ENCODE measurements around the gene RMND1.

RMND1 gene, protein sequence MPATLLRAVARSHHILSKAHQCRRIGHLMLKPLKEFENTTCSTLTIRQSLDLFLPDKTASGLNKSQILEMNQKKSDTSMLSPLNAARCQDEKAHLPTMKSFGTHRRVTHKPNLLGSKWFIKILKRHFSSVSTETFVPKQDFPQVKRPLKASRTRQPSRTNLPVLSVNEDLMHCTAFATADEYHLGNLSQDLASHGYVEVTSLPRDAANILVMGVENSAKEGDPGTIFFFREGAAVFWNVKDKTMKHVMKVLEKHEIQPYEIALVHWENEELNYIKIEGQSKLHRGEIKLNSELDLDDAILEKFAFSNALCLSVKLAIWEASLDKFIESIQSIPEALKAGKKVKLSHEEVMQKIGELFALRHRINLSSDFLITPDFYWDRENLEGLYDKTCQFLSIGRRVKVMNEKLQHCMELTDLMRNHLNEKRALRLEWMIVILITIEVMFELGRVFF
- long read RNA-seq, donor 1, transcript RMND1-203 (12 exons, 2,003 nt), result major isoform, 8 of 28 reads
- long read RNA-seq, donor 1, partial matches to known transcripts, result 18 of 28 reads
- long read RNA-seq, donor 1, other reads (novel, unspliced or antisense), result 0 of 28 reads
- long read RNA-seq, donor 2, transcript RMND1-203 (12 exons, 2,003 nt), result major isoform, 6 of 47 reads
- long read RNA-seq, donor 2, partial matches to known transcripts, result 38 of 47 reads
- long read RNA-seq, donor 2, other reads (novel, unspliced or antisense), result 0 of 47 reads
- long read RNA-seq, donor 3, partial matches to known transcripts, result 6 of 9 reads
- long read RNA-seq, donor 3, other reads (novel, unspliced or antisense), result 0 of 9 reads
- long read RNA-seq, donor 4, partial matches to known transcripts, result 22 of 31 reads
- long read RNA-seq, donor 4, other reads (novel, unspliced or antisense), result 0 of 31 reads
- long read RNA-seq, donor 5, transcript RMND1-203 (12 exons, 2,003 nt), result major isoform, 12 of 42 reads
- long read RNA-seq, donor 5, partial matches to known transcripts, result 28 of 42 reads
- long read RNA-seq, donor 5, other reads (novel, unspliced or antisense), result 0 of 42 reads
- long read RNA-seq, donor 6, partial matches to known transcripts, result 0 of 6 reads
- long read RNA-seq, donor 6, other reads (novel, unspliced or antisense), result 0 of 6 reads
- long read RNA-seq, donor 7, transcript RMND1-203 (12 exons, 2,003 nt), result major isoform, 15 of 36 reads
- long read RNA-seq, donor 7, transcript RMND1-207 (2 exons, 915 nt), result minor isoform, 6 of 36 reads
- long read RNA-seq, donor 7, partial matches to known transcripts, result 13 of 36 reads
- long read RNA-seq, donor 7, other reads (novel, unspliced or antisense), result 0 of 36 reads
- long read RNA-seq, donor 8, transcript RMND1-203 (12 exons, 2,003 nt), result major isoform, 10 of 13 reads
- long read RNA-seq, donor 8, partial matches to known transcripts, result 0 of 13 reads
- long read RNA-seq, donor 8, other reads (novel, unspliced or antisense), result 0 of 13 reads

DNA sequence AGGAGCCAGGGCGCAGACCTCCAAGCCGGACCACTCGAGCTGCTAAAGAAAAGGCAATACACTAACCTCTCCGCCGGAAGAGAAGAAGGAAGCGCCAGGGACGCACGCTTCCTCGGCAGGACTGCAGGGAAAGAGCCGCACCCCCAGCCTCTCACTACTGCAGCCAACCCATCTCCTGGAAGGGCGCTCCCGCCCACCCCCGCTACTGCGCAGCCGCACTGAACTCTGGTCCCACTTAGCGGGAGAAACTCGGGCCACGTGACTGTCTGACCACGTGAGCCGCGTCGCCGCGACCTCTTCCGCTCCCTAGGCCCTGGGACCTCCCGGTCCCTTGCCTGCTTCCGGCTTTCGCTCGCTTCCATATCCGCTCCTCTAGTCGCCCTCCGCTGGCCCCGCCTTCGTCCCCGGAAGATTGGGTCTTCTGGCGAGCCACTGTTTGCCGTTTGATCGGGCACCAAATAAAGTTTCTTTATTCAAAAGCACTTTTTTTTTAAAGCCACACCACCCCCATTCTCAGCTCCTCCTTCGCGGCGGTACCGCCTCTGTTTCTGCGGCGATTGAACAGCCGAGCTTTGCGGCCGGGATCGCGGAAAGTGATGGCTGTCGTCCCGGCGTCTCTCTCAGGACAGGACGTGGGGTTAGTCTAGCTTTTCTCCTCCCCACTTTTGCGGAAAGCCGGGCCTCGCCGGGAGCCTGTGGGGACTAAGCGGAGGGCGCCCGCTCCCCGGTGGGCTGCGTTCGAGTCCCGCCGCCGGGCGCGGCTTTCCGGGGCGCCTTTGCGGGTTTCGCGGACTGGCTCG is at the start of gene RMND1:
Gene RMND1, minus strand, starts transcription at position 177 of the 800 bp plus-strand sequence. CDS start 6,315 bp downstream, outside the sequence.
- DNase-seq, result peak; percentile 94

DNA sequence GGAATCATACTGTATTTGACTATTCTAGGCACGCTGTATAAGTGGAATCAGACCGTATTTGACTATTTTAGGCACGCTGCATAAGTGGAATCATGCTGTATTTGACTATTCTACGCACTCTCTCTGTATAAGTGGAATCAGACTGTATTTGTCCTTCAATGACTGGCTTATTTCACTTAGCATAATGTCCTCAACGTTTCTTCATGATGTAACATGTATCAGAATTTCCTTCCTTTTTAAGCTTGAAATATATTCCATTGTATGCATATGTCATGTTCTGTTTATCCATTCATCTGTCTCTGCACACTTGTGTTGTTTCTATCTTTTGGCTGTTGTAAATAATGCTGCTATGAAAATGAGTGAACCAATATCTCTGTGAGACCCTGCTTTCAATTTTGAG is 47.6 kb upstream of the RMND1 start:
- no peak for DNase-seq

DNA sequence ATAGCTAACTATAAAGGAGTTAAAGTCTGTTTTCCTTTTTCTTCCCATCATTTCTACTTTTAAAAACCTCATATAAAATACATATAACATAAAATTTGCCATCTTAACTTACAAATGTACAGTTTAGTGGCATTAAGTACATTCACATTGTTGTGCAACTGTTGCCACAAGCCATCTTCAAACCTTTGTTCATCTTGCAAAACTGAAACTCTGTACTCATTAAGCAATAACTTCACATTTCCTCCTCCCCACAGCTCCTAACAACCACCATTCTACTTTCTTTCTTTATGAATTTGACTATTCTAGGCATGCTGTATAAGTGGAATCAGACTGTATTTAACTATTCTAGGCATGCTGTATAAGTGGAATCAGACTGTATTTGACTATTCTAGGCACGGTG is 46.4 kb upstream of the RMND1 start:
- no peak for DNase-seq

DNA sequence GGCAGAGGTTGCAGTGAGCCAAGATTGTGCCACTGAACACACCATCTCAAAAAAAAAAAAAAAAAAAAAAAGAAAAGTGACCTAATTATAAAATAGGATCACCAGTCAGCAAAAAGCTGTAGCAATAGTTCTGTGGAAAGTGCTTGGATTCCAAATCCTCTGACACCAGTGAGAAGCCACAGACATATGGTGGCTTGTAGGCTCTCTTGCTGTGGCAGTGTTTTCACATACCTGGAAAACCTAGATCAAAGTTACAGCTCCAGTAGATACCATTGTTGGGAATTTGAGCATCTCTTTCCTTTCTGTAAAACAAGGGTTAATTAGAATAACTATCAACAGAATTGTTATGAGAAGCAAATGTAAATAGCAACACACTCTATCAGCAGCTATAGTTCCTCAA is 46.0 kb upstream of the RMND1 start:
- DNase-seq, result no peak

DNA sequence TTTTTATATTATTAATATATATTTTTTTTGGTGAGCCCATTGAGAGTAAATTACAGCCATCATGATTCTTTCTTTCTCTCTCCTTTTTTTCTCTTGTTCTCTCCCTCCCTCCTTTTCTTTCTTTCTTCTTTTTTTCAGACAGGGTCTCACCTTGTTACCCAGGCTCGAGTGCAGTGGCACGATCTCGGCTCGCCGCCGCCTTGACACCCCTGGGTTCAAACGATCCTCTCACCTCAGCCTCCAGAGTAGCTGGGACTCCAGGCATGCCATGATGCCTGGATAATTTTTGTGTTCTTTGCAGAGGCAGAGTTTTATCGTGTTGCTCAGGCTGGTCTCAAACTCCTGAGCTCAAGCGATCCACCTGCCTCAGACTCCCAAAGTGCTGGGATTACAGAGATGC is 43.5 kb upstream of the RMND1 start:
- no peak for DNase-seq

DNA sequence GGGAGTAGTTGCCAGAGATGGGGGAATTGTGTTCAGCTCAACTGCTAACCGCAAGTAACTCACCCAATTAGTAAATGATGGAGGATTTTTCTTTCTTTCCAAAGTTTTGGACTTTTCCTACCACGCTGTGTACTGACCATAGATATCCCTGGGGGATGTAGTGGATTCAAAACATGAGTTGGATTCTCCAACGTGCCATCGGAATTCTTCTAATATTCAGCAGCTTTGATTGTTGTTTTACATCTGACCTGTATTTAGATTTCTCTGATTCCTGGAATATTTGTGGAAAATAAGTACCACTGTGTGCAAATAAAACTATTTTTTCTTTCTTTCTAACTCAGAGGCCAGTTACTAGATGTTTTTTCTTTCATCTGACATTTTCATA is 43.0 kb upstream of the RMND1 start:
- DNase-seq, result no peak

DNA sequence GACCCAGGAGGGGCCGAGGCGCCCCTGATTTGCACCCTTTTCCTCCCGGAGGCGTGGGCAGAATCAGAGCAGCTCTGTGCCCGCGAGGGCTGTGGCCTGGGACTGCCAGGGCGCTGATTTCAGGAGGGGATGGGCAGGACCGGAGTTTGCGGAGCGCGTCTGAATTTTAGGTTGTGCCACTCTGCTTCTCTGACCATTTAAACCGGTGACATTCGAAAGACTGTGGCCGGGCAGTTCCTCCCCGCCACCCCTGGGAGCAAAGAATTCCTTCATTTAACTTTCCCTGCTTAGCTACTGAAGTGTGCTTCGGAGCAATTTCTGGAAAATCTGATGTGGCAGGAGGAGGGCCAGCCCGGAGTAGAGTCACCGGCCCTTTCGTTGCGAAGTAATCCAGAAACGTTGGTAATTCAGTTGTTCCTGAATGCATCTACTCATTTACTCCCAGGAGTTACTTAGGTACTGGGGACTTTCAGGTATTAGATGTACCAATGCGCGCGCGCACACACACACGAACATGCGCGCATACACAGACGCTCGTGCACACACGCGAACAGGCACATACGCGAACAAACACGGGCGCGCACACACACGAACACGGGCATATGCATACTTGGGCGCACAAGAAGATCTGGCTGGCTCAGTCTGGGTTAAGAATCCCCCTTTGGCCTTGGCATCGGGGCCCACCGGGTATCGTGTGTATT is 42.5 kb upstream of the RMND1 start:
- peak; percentile 72 for DNase-seq

DNA sequence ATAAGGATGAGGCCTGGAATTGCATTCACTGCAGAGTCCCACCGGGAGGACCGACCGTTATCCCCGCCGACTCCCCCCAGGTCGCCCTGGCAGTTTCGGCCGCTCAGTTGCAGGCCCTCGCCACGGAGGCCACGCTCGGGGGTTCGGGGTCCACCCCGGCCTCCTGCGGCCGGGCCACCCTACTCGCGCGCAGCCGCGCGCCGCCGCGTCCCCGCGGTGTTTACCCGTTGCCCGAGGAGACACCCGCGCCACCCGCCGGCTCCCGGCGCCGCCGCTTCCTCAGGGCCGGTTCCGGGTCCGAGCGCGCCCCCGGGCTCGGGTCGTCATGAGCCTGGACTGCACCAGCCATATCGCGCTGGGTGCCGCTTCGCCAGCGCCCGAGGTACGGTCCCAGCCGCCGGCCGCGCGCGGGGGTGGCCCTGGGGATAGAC is 41.9 kb upstream of the RMND1 start, which contains the start of gene CCDC170:
Gene CCDC170, plus strand, starts transcription at position 214 of the 431 bp plus-strand sequence. Its CDS starts 112 bp downstream, at position 326.
- DNase-seq, result peak; percentile 86

DNA sequence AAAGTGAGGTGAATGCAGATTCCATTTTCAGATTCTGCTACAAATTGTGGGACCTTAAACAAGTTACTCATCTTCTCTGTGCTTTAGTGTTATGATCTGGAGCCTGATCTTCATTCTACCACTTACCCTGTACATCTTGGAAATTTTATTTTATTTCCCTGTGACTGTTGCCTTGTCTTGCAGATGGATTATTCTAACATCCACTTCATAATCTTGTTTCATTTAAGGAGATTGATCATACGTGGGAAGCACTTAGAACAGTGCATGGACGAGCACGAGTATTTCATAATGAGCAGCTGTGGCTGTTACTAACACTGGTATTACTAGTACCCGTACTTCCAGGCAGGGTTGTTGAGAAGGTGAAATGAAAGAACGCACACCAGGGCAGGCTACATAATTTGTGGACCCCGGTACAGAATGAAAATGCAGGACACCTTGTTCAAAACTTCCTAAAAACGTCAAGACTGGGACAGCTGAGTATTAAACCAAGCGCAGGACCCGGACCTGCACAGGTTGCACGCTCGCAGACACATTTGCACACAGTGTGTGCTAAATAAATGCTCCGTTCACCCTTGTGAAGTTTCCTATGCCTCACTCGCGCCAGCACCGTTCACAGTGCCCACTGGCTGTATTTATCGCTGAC is 41.4 kb upstream of the RMND1 start:
- no peak for DNase-seq

DNA sequence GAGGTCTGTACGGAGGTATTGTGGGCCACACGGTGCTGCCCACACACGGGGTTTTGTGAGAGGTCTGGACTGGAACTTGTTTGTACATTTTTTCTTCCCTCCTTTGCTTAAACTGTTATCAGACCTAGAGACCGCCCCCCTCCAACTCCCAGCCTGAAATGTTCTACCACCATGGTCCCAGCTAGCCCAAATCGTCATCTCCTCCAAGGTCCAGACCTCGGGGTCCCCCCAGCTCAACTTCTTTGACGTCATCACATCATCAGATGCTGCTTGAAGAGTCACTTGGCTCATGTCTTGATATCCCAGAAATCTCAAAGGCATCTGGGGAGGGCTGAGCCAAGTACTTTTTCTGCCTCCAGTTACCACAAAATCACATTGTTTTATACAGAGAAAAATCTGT is 39.1 kb upstream of the RMND1 start:
- no peak for DNase-seq

DNA sequence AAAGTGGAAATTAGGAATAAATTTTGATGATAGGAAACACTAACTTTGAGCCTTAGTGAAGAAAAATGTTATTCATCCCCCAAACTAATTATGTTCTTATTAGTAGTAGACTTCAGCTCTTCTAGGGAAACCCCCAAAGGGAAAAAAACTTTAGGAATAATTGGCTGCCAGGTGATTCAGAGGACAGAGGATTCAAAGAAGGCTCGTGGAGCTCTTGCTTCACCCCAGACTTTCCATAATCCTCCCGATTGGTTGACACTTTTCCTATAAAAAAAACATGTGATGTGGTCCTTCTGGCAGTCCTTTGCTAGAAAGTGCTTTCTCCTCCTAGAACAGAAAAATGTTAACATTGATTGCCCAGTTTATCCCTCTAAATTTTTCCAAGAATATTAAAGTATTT is 36.3 kb upstream of the RMND1 start:
- DNase-seq, result no peak

DNA sequence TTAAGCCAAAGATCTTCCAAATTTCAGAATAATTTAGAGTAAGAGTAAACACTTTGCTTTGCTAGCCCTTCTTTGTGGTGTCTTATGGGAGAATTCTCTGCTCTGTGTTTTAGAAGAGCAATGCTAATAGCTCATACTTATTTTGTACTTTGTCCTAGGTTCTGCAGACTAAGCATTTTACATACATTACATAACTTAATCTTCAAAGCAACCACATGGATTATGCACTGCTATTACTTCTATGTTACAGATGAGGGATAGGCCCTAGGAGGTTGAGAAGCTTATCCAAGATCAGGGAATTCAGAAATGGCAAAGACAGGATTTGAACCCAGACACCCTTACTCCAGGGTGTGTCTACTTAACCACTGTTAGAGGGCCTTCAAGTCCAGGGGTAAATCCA is 32.1 kb upstream of the RMND1 start:
- DNase-seq, result no peak

DNA sequence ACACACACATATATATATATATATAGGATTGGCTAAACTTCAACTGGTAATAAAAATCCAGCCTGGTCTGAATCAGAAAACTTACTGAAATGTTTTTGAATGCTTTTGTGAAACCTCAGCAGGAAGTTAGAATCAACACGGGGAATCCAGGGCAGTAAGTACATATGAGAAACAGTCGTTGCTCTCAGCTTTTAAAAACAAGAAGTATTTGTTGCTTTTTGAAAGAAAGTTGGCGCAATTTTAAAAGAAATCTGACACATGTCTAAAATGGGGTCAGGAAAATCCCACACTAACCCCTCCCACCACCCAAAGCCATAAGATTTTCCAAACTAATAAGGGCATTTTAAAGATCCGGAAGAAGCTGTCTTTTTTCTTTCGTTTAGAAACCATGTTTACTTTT is 30.4 kb upstream of the RMND1 start:
- no peak for DNase-seq

DNA sequence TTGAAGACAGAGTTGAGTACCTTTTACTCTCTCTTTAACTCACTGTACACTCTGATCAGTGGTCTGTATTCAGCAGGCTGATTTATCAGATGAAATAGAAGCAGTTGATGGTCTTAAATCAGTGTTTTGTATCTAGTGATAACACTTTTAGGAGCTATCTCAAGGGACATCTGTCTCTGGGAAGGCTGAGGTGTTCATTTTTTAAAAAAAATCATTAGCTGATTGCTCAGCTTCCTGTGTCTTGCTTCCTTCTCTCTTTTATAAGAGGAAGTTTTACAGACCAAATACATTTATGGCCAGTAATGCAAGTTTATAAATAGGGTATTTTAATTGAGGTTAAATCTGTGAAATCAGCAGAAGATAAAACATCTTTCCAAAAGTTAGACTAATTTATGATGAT is 29.9 kb upstream of the RMND1 start:
- DNase-seq, result no peak

DNA sequence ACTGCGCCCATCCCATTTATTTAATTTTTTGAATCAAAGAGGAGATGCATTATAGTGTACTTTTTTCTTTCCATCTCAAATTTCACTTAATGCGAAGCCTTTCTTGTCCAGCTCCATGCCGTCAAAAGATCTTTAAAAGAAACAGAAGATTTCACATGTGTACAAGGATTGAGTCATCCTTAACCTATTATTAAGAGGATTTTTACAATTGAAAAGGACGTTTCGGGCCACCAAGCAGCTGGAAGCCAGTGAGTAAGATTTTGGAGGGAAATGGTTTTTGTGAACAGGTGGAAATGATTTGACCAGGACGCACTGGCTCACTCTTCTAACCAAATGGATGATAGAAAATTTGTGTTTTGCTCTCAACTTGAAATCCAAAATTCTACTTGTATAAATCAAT is 26.7 kb upstream of the RMND1 start:
- DNase-seq, result no peak

DNA sequence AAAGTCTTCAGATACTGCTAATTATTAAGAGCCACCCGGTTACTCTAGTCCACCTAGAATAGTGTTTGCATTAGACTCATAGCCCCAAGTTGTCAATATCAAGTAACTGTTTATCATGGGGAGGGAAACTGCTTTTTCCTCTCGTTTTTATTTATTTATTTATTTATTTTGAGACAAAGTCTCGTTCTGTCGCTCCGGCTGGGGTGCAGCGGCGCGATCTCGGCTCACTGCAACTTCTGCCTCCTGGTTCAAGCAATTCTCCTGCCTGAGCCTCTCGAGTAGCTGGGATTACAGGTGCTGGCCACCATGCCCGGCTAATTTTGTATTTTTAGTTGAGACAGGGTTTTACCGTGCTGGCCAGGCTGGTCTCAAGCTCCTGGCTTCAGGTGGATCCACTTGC is 25.8 kb upstream of the RMND1 start:
- DNase-seq, result no peak

DNA sequence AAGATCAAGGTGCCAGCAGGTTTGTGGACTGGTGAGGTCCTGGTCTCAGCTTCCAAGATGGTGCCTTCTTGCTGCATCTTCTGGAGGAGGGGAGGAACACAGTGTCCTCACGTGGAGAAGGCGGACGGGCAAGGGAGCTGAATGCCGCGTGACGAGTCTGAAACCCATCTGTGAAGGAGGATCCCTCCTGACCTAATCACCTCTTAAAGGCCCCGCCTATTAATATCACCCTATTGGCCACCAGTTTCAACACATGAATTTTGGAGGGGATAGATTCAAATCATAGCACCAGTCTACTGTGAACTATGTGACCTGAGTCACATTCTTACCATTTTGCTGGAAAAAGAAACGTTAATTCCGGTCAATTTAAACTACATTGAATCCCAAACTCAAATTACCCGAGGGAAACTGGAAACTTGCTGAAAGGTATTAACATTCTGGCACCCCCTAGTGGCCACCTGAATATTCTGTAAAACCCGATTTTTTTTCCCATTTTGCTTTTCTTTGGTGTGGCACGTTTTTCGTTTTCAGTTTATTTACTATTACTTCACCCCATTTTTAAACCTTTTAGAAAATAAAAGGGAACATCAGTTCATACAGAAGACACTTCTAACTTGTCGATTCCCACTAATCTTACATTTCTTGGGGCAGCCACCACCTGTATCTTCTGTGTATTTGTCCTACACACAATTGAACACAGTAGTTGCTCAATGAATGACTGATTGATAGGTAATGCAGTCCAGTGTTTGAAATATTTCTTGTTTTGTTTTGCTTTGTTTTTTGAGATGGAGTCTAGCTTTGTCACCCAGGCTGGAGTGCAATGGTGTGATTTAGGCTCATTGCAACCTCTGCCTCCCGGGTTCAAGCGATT is 24.0 kb upstream of the RMND1 start:
- peak; percentile 42 for DNase-seq

DNA sequence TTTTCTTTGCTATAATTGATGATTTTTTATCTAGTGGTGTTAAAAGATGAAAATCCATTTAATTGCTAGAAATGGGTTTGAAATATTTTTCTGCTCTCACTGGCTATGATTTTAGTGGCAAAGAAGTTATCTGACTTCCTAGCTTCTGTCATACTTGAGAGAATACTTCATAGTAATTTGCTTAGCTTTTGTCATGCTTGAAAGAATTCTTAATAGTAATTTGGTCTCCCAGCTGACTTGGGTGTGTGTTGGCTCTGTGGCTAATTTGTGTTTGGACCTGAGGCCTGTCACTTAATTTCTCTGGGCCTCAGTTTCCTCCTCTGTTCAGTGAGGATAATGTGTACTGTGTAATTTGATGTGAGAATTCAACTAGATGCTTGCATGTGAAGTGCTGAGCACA is 12.8 kb upstream of the RMND1 start:
- DNase-seq, result no peak

DNA sequence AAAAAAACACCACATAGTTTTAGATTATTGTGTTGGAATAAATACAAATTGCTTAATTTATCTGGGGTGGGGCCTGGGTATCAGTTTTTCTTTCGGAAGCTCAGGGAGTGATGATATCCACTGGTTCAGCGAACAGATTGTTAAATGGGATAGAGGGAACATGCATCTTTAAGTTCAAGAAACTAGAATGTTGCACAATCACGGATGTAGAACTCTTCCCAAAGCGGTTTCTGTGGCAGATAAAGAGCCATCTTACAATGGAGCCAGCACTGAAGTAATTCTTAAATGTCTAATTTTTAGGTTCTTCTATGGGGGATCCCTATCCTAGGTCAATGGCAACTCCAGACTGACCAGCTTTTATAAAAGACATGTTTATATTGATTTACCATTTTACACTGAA is 9.7 kb upstream of the RMND1 start:
- no peak for DNase-seq

Data from right kidney (tissue), 9 donors.